H1 (cell line): ENCODE measurements around the gene CASP3.
"Not testable (repeated sequence)": the region's sequence is repeated elsewhere in the genome, so short reads cannot be mapped to it uniquely, and the experiment has no call there.

Source experiments
- CBX8 ChIP-seq: fragments of 300-800, 300-1000 bp; sonication (generic); IDR thresholded peaks from 2 replicates; pipeline ENCODE4 v1.7.1; 2016; ENCODE audit warnings: low read depth, low read length, borderline replicate concordance
- GABPA ChIP-seq: IDR thresholded peaks from 2 replicates; pipeline ENCODE4 v1.6.1; 2011; ENCODE audit warnings: mild to moderate bottlenecking, low read length, moderate library complexity, borderline replicate concordance; ENCODE audit not compliant: insufficient read depth
- PHF8 ChIP-seq: fragments of 200-600 bp; sonication (generic); conservative IDR thresholded peaks from 2 replicates; pipeline ENCODE4 v1.7.1; 2012; ENCODE audit warnings: low read depth, mild to moderate bottlenecking, inconsistent platforms, low read length, moderate library complexity
- RAD21 ChIP-seq, 2 experiments: IDR thresholded peaks in 1 of 2; conservative IDR thresholded peaks in 1 of 2; 2 replicates each; pipeline ENCODE4 v1.6.1; 2011; ENCODE audit warnings: low read depth in 2 of 2, low read length in 2 of 2, improper control_type of control experiment in 1 of 2, inconsistent platforms in 1 of 2, mild to moderate bottlenecking in 1 of 2, moderate library complexity in 1 of 2
- RXRA ChIP-seq: IDR thresholded peaks from 2 replicates; pipeline ENCODE4 v1.6.1; 2011; ENCODE audit warnings: low read depth, mild to moderate bottlenecking, low read length, moderate library complexity; ENCODE audit not compliant: insufficient read depth
- SIN3A ChIP-seq, 2 experiments: IDR thresholded peaks in 1 of 2; conservative IDR thresholded peaks in 1 of 2; 2 replicates each; pipeline ENCODE4 v1.6.1; 2011 to 2012; ENCODE audit warnings: low read length in 2 of 2, improper control_type of control experiment in 1 of 2, low read depth in 1 of 2, mild to moderate bottlenecking in 1 of 2
- TAF1 ChIP-seq: IDR thresholded peaks from 2 replicates; pipeline ENCODE4 v1.6.1; 2011; ENCODE audit warnings: mild to moderate bottlenecking, low read depth, low read length
- TF ChIP-seq, protein P1 (sequence below): IDR thresholded peaks from 2 replicates; pipeline ENCODE4 v1.6.1; 2012; ENCODE audit warnings: low read length, inconsistent platforms
- TF ChIP-seq, protein P2 (sequence below), 3 experiments: IDR thresholded peaks; 1 replicate in 2 of 3; 2 replicates in 1 of 3; pipeline versions ENCODE4 v1.5.1 to v1.6.1; 2011; ENCODE audit warnings: low read length in 3 of 3, mild to moderate bottlenecking in 3 of 3, inconsistent platforms in 2 of 3, low read depth in 1 of 3, moderate library complexity in 1 of 3; ENCODE audit not compliant: insufficient read depth in 1 of 3; ENCODE audit errors: control extremely low read depth in 1 of 3

DNA sequence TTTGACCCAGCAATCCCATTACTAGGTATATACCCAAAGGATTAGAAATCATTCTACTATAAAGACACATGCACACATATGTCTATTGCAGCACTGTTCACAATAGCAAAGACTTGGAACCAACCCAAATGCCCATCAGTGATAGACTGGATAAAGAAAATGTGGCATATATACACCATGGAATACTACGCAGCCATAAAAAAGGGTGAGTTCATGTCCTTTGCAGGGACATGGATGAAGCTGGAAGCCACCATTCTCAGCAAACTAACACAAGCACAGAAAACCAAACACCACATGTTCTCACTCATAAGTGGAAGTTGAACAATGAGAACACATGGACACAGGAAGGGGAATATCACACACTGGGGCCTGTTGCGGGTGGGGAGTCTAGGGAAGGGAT, 41.8 kb downstream of the CASP3 start:
- not testable (repeated sequence) for TF ChIP-seq PHF8; GABPA; TAF1; RAD21 (IDR thresholded peaks at IDR 0.05 in 1 of 2, conservative IDR thresholded peaks at IDR 0.05 in 1 of 2; ENCODE audit: low read depth in 2 of 2, low read length in 2 of 2); CBX8; RXRA; SIN3A (conservative IDR thresholded peaks at IDR 0.05 in 1 of 2, IDR thresholded peaks at IDR 0.05 in 1 of 2; ENCODE audit: low read depth in 1 of 2, low read length in 2 of 2)
- TF ChIP-seq, protein P1, sequence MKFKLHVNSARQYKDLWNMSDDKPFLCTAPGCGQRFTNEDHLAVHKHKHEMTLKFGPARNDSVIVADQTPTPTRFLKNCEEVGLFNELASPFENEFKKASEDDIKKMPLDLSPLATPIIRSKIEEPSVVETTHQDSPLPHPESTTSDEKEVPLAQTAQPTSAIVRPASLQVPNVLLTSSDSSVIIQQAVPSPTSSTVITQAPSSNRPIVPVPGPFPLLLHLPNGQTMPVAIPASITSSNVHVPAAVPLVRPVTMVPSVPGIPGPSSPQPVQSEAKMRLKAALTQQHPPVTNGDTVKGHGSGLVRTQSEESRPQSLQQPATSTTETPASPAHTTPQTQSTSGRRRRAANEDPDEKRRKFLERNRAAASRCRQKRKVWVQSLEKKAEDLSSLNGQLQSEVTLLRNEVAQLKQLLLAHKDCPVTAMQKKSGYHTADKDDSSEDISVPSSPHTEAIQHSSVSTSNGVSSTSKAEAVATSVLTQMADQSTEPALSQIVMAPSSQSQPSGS = not testable (repeated sequence)
- TF ChIP-seq, protein P2, sequence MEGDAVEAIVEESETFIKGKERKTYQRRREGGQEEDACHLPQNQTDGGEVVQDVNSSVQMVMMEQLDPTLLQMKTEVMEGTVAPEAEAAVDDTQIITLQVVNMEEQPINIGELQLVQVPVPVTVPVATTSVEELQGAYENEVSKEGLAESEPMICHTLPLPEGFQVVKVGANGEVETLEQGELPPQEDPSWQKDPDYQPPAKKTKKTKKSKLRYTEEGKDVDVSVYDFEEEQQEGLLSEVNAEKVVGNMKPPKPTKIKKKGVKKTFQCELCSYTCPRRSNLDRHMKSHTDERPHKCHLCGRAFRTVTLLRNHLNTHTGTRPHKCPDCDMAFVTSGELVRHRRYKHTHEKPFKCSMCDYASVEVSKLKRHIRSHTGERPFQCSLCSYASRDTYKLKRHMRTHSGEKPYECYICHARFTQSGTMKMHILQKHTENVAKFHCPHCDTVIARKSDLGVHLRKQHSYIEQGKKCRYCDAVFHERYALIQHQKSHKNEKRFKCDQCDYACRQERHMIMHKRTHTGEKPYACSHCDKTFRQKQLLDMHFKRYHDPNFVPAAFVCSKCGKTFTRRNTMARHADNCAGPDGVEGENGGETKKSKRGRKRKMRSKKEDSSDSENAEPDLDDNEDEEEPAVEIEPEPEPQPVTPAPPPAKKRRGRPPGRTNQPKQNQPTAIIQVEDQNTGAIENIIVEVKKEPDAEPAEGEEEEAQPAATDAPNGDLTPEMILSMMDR (IDR thresholded peaks at IDR 0.05; ENCODE audit: control extremely low read depth in 1 of 3, insufficient read depth in 1 of 3, low read depth in 1 of 3, low read length in 3 of 3) = not testable (repeated sequence)
